NB4 (cell line): ENCODE measurements around the gene NT5DC1.

Experiments used
- DNase-seq: peaks from one replicate; pipeline ENCODE4 v3.0.0; 2010; ENCODE audit warnings: low read depth
- H3K4me3 ChIP-seq: one replicate; pipeline ENCODE4 v1.5.1; 2011; ENCODE audit warnings: mild to moderate bottlenecking, low read depth, low read length, moderate library complexity
- CTCF ChIP-seq: IDR thresholded peaks from one replicate; pipeline ENCODE4 v1.5.1; 2012; ENCODE audit warnings: low read depth, low read length
- MYC ChIP-seq: IDR thresholded peaks from 2 replicates; pipeline ENCODE4 v1.6.1; 2011; ENCODE audit warnings: low read depth, low read length
- POLR2A ChIP-seq: IDR thresholded peaks from 2 replicates; pipeline ENCODE4 v1.6.1; 2011; ENCODE audit warnings: mild to moderate bottlenecking; ENCODE audit not compliant: insufficient read length; ENCODE audit errors: extremely low read depth
- TF ChIP-seq, protein P1 (sequence below): IDR thresholded peaks from 2 replicates; pipeline ENCODE4 v1.6.1; 2011; ENCODE audit warnings: low read depth, low read length

Gene NT5DC1

DNA sequence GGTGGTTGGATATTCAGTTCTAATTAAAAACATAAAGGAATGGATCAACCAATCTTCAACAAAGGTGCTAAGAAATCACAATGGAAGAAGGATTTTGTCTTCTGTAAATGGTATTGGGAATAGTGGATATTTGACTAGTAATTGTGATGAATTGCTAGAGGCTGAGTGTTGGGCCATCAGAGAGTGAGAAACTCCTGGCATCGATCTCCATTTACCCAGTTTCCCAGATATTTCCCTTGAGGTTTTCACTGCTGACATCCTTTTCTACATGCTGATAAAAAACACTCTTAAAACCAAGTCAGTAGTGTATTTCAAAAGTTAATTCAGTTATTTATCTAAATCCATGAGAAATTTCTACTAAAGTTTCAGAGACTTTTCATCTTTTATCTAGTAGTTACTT lies 65.7 kb downstream of the NT5DC1 start:
- TF ChIP-seq CTCF (no peak), POLR2A (no peak), MYC (no peak)
- TF ChIP-seq, protein P1, sequence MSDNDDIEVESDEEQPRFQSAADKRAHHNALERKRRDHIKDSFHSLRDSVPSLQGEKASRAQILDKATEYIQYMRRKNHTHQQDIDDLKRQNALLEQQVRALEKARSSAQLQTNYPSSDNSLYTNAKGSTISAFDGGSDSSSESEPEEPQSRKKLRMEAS = no peak
- H3K4me3 ChIP-seq = no peak overlapping the region
- DNase-seq = no peak

GRCh38 chr6:116168148-116168547 lies 67.5 kb downstream of the NT5DC1 start:
- H3K4me3 ChIP-seq = no peak overlapping the region
- no peak for DNase-seq
- TF ChIP-seq POLR2A (no peak), CTCF (no peak), MYC (no peak)
- TF ChIP-seq, protein P1 = no peak

DNA sequence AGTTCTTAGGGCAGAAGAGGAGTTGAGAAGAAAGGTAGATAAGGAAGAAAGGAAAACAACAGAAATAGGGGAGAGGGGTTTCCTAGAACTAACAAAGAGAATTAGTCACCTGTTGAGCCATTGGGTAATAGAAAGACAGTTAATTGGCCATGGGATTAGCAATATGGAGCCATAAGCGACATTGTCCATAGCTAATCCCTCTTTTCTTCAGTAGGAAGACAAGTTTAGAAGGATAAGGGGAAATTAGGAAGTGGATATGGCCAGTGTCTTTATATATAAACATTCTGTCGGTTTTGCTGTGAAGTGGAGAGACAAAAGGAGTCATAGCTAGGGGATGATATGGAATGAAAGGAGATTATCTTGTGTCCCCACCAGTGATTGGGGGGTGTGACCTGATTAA lies 69.2 kb downstream of the NT5DC1 start:
- DNase-seq = no peak
- H3K4me3 ChIP-seq = no peak overlapping the region
- TF ChIP-seq, protein P1 = no peak
- TF ChIP-seq MYC = no peak
- TF ChIP-seq CTCF = no peak
- TF ChIP-seq POLR2A = no peak

GRCh38 chr6:116170358-116171057 lies 69.9 kb downstream of the NT5DC1 start:
- DNase-seq = no peak
- no peak overlapping the region for H3K4me3 ChIP-seq
- no peak for TF ChIP-seq MYC
- TF ChIP-seq CTCF = no peak
- no peak for TF ChIP-seq POLR2A
- TF ChIP-seq, protein P1 = no peak

DNA sequence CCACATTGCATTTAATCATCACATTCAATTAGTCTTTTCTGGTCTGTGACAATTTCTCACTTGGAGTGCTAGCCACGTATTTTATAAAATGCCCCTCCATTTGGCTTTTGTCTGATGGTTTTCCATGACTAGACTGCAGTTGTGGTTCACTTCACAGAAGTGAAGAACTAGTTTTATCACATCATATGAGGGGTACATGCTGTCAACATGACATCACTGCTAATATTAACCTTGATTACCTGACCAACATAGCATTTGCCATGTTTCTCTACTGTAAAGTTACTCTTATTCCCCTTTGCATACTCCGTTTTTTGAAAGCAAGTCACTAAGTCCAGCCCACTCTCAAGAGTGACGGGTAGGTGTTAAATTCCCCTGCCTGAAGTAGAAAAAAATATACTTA lies 73.3 kb downstream of the NT5DC1 start:
- TF ChIP-seq, protein P1 = no peak
- TF ChIP-seq CTCF (no peak), POLR2A (no peak), MYC (no peak)
- no peak for DNase-seq
- H3K4me3 ChIP-seq = no peak overlapping the region
